Measurements from ENCODE around the gene RELA.

The RELA gene

DNA sequence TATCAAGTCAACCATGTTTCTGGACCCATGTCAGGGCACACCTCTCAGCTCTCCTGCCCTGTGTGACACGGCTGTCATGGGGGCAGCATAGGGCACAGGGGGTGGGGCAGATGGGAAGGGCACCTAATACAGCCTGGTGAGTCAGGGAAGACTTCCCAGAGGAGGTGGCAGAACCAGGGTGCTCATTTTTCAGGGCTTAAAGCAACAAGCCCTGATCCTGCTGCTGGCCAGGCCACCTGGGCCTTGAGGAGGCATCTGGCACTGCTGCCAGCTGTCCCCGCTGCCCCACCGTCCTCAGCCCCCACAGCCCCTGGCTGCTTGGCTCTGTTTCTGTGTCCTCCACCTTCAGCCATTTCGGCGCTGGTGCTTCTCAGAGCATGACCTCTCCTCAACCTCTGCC lies 53.1 kb downstream of the RELA start:
- no peak overlapping the region for H3K9ac ChIP-seq (ENCODE audit: low read length)
- H3K27me3 ChIP-seq (ENCODE audit: control insufficient read depth, insufficient read depth, low read length) = no peaks in the 10 kb centered on the region
- H3K4me3 ChIP-seq (ENCODE audit: low read length) = no peak overlapping the region
- peaks cover 12% of the 10 kb centered on the region for H3K4me1 ChIP-seq (ENCODE audit: control insufficient read depth, insufficient read depth, low read length)
- H3K36me3 ChIP-seq (ENCODE audit: control insufficient read depth, insufficient read depth, low read length) = peaks cover 24% of the 10 kb centered on the region
- H3K27ac ChIP-seq (ENCODE audit: low read depth, low read length) = no peak overlapping the region

- H3K4me1 ChIP-seq (ENCODE audit: control insufficient read depth, insufficient read depth, low read length) = peaks cover 12% of the 10 kb centered on the region
- no peaks in the 10 kb centered on the region for H3K27me3 ChIP-seq (ENCODE audit: control insufficient read depth, insufficient read depth, low read length)
- no peak overlapping the region for H3K9ac ChIP-seq (ENCODE audit: low read length)
- H3K27ac ChIP-seq (ENCODE audit: low read depth, low read length) = no peak overlapping the region
- no peak overlapping the region for H3K4me3 ChIP-seq (ENCODE audit: low read length)
- peaks cover 28% of the 10 kb centered on the region for H3K36me3 ChIP-seq (ENCODE audit: control insufficient read depth, insufficient read depth, low read length)
These were observed 53.5 kb downstream of the RELA start for GRCh38 chr11:65609229-65609628.

- no peaks in the 10 kb centered on the region for H3K27me3 ChIP-seq (ENCODE audit: control insufficient read depth, insufficient read depth, low read length)
- H3K9ac ChIP-seq (ENCODE audit: low read length) = no peak overlapping the region
- H3K27ac ChIP-seq (ENCODE audit: low read depth, low read length) = peak overlapping the region; percentile 44
- peak overlapping the region; percentile 51 for H3K4me3 ChIP-seq (ENCODE audit: low read length)
- H3K4me1 ChIP-seq (ENCODE audit: control insufficient read depth, insufficient read depth, low read length) = peaks cover 12% of the 10 kb centered on the region
- H3K36me3 ChIP-seq (ENCODE audit: control insufficient read depth, insufficient read depth, low read length) = peaks cover 34% of the 10 kb centered on the region
These were observed 54.9 kb downstream of the RELA start for GRCh38 chr11:65607614-65608426.

GRCh38 chr11:65606876-65607613 lies 55.7 kb downstream of the RELA start:
- Histone ChIP-seq H3K4me1 (ENCODE audit: control insufficient read depth, insufficient read depth, low read length) (peaks cover 6% of the 10 kb centered on the region), H3K9ac (ENCODE audit: low read length) (no peak overlapping the region), H3K36me3 (ENCODE audit: control insufficient read depth, insufficient read depth, low read length) (peaks cover 29% of the 10 kb centered on the region), H3K27me3 (ENCODE audit: control insufficient read depth, insufficient read depth, low read length) (no peaks in the 10 kb centered on the region), H3K27ac (ENCODE audit: low read depth, low read length) (peak overlapping the region; percentile 70), H3K4me3 (ENCODE audit: low read length) (peak overlapping the region; percentile 51)

DNA sequence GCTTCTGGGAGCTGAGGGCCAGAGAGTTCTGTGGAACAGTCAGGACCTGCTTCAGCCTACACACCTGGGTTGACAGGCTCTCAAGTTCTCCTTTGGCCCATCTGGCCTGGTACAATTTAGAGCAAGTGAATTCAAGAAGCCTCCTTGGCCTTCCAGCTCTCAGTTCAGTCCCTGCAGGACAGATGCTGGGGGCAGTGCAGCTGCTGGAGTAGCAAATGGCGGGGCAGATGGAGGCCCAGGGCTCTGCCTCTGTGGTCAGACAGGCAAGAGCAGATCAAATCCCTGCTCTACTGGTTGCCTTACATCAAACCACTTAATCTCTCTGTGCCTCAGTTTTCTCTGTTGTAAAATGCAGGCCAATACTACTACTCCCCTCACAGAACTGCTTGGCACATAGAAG lies 58.5 kb downstream of the RELA start:
- H3K9ac ChIP-seq (ENCODE audit: low read length) = no peak overlapping the region
- H3K4me3 ChIP-seq (ENCODE audit: low read length) = no peak overlapping the region
- H3K36me3 ChIP-seq (ENCODE audit: control insufficient read depth, insufficient read depth, low read length) = peaks cover 29% of the 10 kb centered on the region
- no peak overlapping the region for H3K27ac ChIP-seq (ENCODE audit: low read depth, low read length)
- H3K4me1 ChIP-seq (ENCODE audit: control insufficient read depth, insufficient read depth, low read length) = peaks cover 6% of the 10 kb centered on the region
- H3K27me3 ChIP-seq (ENCODE audit: control insufficient read depth, insufficient read depth, low read length) = no peaks in the 10 kb centered on the region
